HL-60 (cell line): ENCODE measurements around the gene BNIP5.
A peak's percentile ranks its signal among the peaks of the same experiment; 100 is the strongest.

Source experiments
- DNase-seq, 2 experiments: peaks; one replicate each; pipeline ENCODE4 v3.0.0-alpha.2; 2010 to 2020; ENCODE audit warnings: low read depth in 1 of 2, low spot score in 1 of 2
- H3K27ac ChIP-seq: fragments of 250-450 bp; sonication (Bioruptor Pico); replicated peaks from 2 replicates; pipeline ENCODE4 v1.5.1; 2020; ENCODE audit warnings: mild to moderate bottlenecking, moderate library complexity
- H3K27me3 ChIP-seq: fragments of 250-450 bp; sonication (Bioruptor Pico); 2 replicates; pipeline ENCODE4 v1.5.1; 2021; ENCODE audit warnings: mild to moderate bottlenecking, moderate library complexity; ENCODE audit not compliant: insufficient read depth, poor library complexity, severe bottlenecking
- H3K4me3 ChIP-seq: replicated peaks from 2 replicates; pipeline ENCODE4 v1.5.1; 2011; ENCODE audit warnings: mild to moderate bottlenecking, control low read depth, low read length; ENCODE audit not compliant: insufficient read depth
- GABPA ChIP-seq: IDR thresholded peaks from 2 replicates; pipeline ENCODE4 v1.6.1; 2012; ENCODE audit warnings: low read depth
- POLR2AphosphoS5 ChIP-seq: IDR thresholded peaks from 2 replicates; pipeline ENCODE4 v1.6.1; 2012; ENCODE audit warnings: low read depth
- SPI1 ChIP-seq: IDR thresholded peaks from 2 replicates; pipeline ENCODE4 v1.6.1; 2012; ENCODE audit warnings: low read depth, mild to moderate bottlenecking, borderline replicate concordance
- TF ChIP-seq, protein P1 (sequence below): IDR thresholded peaks from 2 replicates; pipeline ENCODE4 v1.6.1; 2012; ENCODE audit warnings: low read depth; ENCODE audit not compliant: insufficient replicate concordance
- TF ChIP-seq, protein P2 (sequence below): IDR thresholded peaks from one replicate; pipeline ENCODE4 v1.5.1; 2011; ENCODE audit warnings: low read length, control low read depth, inconsistent platforms; ENCODE audit not compliant: insufficient read depth

Gene BNIP5

DNA sequence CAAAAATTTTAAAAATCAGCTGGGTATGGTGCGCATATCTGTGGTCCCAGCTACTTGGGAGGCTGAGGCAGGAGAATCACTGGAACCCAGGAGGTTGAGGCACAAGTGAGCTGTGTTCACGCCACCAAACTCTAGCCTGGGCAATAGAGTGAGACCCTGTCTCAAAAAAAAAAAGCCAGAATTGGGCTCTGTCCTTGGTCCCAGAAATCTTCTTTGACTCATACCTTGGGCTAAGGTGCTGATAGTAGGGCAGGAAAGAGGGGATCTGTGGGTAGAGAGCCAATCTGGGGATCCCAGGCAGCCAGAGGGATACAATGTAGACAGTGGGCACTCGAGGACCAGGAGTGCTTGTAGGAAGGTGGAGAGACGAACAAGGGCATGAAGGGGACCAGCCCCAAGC lies 37.5 kb upstream of the BNIP5 start:
- Histone ChIP-seq H3K4me3 (no peak overlapping the region), H3K27ac (no peak overlapping the region), H3K27me3 (no peaks in the 10 kb centered on the region)
- no peak for DNase-seq
- TF ChIP-seq POLR2AphosphoS5 (no peak), SPI1 (no peak), GABPA (no peak)
- TF ChIP-seq, protein P1, sequence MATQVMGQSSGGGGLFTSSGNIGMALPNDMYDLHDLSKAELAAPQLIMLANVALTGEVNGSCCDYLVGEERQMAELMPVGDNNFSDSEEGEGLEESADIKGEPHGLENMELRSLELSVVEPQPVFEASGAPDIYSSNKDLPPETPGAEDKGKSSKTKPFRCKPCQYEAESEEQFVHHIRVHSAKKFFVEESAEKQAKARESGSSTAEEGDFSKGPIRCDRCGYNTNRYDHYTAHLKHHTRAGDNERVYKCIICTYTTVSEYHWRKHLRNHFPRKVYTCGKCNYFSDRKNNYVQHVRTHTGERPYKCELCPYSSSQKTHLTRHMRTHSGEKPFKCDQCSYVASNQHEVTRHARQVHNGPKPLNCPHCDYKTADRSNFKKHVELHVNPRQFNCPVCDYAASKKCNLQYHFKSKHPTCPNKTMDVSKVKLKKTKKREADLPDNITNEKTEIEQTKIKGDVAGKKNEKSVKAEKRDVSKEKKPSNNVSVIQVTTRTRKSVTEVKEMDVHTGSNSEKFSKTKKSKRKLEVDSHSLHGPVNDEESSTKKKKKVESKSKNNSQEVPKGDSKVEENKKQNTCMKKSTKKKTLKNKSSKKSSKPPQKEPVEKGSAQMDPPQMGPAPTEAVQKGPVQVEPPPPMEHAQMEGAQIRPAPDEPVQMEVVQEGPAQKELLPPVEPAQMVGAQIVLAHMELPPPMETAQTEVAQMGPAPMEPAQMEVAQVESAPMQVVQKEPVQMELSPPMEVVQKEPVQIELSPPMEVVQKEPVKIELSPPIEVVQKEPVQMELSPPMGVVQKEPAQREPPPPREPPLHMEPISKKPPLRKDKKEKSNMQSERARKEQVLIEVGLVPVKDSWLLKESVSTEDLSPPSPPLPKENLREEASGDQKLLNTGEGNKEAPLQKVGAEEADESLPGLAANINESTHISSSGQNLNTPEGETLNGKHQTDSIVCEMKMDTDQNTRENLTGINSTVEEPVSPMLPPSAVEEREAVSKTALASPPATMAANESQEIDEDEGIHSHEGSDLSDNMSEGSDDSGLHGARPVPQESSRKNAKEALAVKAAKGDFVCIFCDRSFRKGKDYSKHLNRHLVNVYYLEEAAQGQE: no peak
- TF ChIP-seq, protein P2, sequence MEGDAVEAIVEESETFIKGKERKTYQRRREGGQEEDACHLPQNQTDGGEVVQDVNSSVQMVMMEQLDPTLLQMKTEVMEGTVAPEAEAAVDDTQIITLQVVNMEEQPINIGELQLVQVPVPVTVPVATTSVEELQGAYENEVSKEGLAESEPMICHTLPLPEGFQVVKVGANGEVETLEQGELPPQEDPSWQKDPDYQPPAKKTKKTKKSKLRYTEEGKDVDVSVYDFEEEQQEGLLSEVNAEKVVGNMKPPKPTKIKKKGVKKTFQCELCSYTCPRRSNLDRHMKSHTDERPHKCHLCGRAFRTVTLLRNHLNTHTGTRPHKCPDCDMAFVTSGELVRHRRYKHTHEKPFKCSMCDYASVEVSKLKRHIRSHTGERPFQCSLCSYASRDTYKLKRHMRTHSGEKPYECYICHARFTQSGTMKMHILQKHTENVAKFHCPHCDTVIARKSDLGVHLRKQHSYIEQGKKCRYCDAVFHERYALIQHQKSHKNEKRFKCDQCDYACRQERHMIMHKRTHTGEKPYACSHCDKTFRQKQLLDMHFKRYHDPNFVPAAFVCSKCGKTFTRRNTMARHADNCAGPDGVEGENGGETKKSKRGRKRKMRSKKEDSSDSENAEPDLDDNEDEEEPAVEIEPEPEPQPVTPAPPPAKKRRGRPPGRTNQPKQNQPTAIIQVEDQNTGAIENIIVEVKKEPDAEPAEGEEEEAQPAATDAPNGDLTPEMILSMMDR: no peak

GRCh38 chr6:36373368-36374019 lies 36.8 kb upstream of the BNIP5 start:
- Histone ChIP-seq H3K4me3 (no peak overlapping the region), H3K27ac (no peak overlapping the region), H3K27me3 (no peaks in the 10 kb centered on the region)
- TF ChIP-seq, protein P1: no peak
- no peak for TF ChIP-seq POLR2AphosphoS5
- no peak for TF ChIP-seq SPI1
- TF ChIP-seq GABPA: no peak
- TF ChIP-seq, protein P2: no peak
- peak in 1 of 2 experiments; percentile 78 for DNase-seq

DNA sequence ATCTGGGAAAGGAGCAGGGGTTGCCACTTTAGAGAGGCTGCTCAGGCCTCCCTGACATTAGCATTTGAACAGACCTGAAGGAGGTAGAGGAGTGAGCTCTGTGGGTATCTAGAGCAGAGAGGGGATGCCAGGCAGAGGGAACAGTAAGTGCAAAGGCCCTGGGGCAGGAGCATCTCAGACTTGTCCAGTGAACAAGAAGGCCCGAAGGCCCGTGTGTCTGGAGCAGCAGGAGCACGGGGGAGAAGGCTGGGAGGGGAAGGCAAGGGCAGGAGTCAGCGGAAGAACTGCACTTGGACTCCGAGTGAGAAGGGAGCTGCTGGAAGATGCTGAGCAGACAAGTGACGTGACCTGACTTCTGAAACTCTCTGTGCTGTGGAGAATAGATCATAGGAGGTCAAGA lies 35.4 kb upstream of the BNIP5 start:
- Histone ChIP-seq H3K4me3 (no peak overlapping the region), H3K27ac (no peak overlapping the region), H3K27me3 (no peaks in the 10 kb centered on the region)
- DNase-seq: no peak
- TF ChIP-seq SPI1: no peak
- TF ChIP-seq, protein P1: no peak
- TF ChIP-seq, protein P2: no peak
